HG03139 (cell line): ENCODE data around the gene TELO2.
A peak's percentile ranks its signal among the peaks of the same experiment; 100 is the strongest.
"Not testable (repeated sequence)": the region's sequence is repeated elsewhere in the genome, so short reads cannot be mapped to it uniquely, and the experiment has no call there.

Source experiments
- ATAC-seq: cut with Tn5 transposase; IDR thresholded peaks from one replicate; pipeline ENCODE4 v1.9.1; 2021; ENCODE audit not compliant: unreplicated experiment

The TELO2 gene

GRCh38 chr16:1457489-1458245, 35.5 kb upstream of the TELO2 start:
- no peak for ATAC-seq

DNA sequence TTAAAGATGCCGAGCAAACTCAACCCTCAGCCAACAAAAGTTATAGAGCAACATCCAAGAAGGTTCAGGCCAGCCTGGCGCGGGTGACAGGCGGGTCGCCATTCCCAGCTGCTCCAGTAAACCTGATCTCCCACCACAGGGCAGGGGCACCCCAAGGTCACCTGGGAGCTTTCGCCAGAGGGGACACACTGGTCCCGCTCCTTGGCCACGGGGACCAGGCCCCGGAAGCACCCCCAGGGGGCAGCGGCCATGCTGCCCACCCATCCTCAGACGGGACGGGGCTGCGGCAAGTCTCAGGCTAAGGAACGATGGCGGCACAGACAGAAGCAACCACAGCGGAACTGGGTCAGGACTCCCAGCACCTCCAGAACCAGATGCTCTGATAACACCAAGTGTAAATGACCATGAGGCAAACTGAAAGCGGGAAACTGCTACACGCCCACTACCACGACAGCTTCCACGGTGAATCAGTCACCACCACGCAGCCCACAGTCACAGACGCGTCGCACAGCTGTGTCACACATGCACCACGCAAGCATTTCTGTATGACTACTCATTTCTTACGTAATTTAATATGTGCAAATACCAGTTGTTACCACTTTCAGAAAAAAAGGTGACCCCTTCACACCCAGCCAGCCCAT, 34.7 kb upstream of the TELO2 start:
- ATAC-seq: no peak

DNA sequence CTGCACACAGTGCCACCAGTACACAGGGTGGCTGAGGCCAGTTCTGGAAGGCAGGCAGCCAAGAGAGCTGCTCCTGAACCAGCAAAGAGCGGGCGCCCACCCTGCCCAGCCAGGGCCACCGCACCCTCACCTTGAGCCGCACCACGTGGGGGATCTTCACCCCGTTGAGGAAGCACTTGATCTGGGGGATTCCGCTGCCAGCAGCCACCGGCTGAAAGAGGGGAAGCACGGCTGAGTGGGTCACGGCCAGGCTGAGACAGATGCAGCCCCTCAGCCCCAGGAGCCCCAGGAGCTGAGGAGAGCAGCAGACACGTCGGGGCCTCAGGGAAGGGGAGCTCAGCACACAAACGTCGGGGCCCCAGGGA, 34.2 kb upstream of the TELO2 start:
- ATAC-seq: no peak

- no peak for ATAC-seq
These were observed 33.2 kb upstream of the TELO2 start for GRCh38 chr16:1459967-1460366.

DNA sequence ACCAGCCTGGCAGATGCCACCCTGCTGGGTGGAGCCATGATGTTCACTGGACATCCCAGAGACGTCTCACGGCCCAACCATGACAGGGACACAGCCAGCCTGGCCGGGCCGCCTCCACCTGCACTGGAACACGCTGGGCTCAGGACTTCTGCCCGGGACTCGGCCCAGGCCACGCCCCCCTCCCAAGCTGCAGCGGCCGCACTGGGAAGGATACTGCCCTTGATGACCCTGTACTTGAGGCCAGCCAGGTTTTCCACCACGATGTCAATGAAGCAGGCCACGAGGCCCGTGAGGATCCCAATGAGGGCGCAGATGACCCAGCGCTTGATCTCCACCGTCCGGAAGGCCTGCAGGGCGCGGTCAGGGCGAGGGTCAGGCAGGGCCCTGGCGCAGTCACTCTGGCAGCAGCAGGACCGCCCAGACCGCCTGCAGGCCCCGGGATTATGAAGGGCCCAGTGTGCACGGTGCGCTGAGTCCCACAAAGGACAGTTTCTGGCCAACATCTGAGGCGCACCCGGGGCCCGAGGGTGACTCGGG, 32.5 kb upstream of the TELO2 start:
- ATAC-seq: no peak

GRCh38 chr16:1461146-1461545, 32.0 kb upstream of the TELO2 start:
- ATAC-seq: no peak

GRCh38 chr16:1464196-1464893, 28.8 kb upstream of the TELO2 start:
- ATAC-seq: no peak

- no peak for ATAC-seq
These were observed 28.1 kb upstream of the TELO2 start for GRCh38 chr16:1464894-1465566.

- ATAC-seq: no peak
These were observed 27.6 kb upstream of the TELO2 start for GRCh38 chr16:1465567-1465915.

DNA sequence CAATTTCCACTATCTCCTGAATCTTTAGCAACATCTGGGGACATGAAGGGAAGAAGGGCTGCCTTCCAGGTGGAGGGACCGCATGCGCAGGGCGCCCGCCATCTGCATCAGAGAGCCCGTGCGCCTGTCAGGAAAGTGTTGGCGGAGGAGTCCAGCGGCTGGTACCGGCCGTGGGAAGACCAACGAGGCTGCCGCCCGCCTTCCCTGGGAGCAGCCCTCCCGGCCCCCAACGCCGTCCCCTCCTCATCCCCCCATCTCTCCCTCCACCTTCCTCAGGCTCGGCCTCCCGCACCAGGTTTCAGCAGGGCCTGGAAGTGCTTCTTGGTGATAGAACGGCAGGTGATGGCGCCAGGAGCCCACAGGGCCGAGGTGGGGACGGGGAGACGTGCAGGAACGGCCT, 27.1 kb upstream of the TELO2 start:
- ATAC-seq: no peak

GRCh38 chr16:1466968-1467521, 26.1 kb upstream of the TELO2 start:
- no peak for ATAC-seq

DNA sequence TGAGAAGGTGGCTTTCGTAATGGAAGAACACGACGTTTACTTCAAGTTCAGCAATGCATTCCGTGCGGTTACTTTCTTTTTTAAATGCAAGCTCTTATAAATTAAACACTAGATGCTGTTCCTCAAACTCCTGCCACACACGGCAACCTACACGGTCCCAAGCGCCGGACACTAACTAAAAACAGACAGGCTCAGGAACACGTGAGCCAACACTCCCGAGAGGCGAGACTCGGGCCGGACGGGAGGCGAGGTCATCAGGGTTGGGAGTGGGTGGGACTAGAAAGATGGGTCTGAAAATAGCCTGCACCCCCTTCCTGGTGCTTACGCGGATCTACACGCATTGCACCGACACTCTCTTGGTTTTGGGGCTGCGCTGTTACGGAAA, 24.7 kb upstream of the TELO2 start:
- no peak for ATAC-seq

GRCh38 chr16:1469141-1469540, 24.0 kb upstream of the TELO2 start:
- not testable (repeated sequence) for ATAC-seq

DNA sequence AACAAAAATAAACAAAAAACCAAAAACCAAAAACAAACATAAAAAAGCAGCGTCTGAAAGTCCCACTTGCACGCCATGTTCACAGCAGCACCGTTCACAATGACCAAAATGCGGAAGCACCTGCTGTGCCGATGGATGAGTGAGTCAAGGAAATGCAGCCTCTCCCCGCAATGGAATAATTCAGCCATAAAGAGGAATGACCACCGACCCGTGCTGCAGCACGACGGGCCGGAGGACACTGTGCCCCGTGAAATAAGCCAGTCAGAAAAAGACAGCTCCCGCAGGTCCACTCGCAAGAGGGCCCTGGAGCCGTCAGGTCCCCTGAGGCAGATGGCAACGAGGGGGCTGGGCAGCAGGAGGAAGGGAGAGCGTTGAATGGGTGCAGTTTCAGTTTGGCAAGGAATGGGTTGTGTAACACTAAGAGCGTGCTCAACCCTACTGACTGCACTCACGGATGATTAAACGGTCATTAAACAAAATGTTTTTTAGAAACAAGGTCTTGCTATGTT, 23.4 kb upstream of the TELO2 start:
- ATAC-seq: no peak

DNA sequence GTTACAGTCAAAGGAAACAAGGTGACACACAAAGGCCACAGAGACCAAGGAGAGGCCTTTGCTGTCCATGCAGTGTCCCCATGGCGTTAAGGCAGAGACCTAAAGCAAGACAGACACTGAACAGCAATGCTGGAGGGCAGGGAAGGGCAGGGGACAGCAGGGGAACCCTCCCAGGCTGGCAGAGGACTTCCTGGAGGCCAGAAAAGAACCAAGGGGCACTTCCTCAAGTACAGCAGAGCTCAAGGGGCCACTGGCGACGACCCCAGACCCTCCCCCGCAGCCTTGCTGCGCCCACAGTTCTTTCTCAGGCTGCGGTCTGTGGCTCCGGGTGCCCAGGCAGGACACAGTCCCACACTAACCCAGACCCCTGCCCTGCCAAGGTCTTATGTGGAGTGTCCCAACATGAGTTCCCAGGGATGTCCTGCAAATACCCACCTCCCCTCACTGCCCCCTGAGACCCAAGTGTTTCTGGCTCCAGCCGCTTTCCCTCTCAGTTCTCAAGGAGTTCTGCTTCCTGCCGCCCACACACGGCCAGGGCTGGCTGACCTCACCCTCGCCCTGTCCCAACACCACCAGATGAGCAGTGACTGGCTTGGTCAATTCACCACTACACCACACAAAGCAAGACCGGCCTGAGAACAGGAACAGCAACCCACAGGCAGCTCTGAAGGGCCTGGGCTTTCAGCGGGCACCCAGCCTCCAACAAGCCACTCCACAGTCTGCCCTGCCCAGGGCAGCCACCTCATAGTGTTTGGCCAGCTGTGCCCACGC, 22.5 kb upstream of the TELO2 start:
- no peak for ATAC-seq

DNA sequence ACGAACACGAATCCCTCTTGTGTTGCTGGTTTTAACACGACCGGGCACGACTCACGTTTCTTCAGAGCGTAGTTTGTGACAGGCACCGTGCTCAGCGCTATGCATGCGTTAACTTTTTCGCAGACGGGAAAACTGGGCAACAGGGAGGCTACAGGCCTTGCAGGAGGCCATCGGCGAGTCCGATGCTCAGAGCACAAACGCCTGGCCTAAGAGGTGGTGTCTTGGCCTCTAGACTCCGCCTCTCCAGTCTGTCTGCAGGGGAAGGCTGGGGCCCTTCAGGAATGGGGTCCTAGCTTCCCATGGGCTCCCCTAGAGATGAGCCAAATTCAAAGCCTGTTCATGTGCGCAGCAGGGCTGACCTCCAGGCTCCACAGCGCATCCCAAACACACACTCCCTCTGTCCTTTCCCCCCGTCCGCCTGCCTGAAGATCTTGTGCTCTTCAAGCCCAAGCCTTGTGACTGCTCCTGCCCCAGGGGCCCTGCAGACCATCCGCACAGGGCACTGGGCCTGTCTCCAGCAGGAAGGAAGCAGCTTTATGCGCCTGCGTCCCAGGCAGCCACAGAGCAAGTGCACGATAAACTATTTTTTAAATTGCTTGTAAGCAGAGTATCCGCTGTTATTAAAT, 21.5 kb upstream of the TELO2 start:
- ATAC-seq: no peak

GRCh38 chr16:1472974-1473373, 20.2 kb upstream of the TELO2 start:
- ATAC-seq: no peak

DNA sequence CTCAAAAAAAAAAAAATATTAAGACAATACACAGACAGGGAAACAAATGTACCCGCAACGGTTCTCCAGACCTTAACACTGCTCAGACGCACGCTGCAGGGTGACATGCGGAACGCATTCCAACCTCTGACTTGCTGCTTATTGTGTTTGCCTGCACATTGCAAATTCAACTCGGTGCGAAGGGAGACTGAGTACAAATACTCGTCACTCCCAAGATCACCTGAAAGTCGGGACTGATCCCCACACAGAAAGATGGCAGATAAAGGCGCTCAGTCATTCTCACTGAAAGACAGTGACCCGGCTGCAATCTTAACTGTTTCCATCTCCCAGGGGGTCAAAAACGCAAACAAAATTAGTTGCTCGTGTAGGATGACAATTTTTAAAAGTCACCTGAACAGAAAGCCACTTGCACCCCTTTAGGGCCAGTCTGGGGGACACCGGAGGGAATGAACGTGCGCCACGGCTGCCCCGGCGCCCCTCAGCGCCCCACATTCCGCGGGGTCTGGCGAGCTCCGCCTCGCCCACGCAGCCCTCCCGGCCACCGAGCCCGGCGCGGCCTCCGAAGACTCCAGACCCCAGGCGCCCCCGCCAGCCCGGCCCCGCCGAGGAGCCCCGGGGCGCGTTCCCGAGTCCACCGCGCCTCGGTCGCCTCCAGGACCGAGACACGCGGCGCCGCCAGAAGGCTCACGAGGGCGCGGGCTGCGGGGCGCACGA, 18.9 kb upstream of the TELO2 start:
- ATAC-seq: peak; percentile 24
